ENCODE measurements around the gene MCF2L2.
"Not testable (repeated sequence)": the region's sequence is repeated elsewhere in the genome, so short reads cannot be mapped to it uniquely, and the experiment has no call there.

MCF2L2 gene

GRCh38 chr3:183182732-183183610 lies 245.4 kb downstream of the MCF2L2 start:
- no peak for TF ChIP-seq CTCF (conservative IDR thresholded peaks at IDR 0.05)

GRCh38 chr3:183182073-183182472 lies 246.3 kb downstream of the MCF2L2 start:
- H3K27ac ChIP-seq, result no peak overlapping the region

More at GRCh38 chr3:183182732-183183610, 245.4 kb downstream of the MCF2L2 start:
- no peak overlapping the region for H3K27ac ChIP-seq

GRCh38 chr3:183181606-183182005 lies 246.8 kb downstream of the MCF2L2 start:
- H3K27ac ChIP-seq, result no peak overlapping the region
- TF ChIP-seq CTCF (conservative IDR thresholded peaks at IDR 0.05), result no peak

More at GRCh38 chr3:183182073-183182472, 246.3 kb downstream of the MCF2L2 start:
- TF ChIP-seq CTCF (conservative IDR thresholded peaks at IDR 0.05), result no peak

- H3K27ac ChIP-seq, result no peak overlapping the region
- TF ChIP-seq CTCF (conservative IDR thresholded peaks at IDR 0.05), result no peak
Measured at GRCh38 chr3:183180784-183181295, 247.6 kb downstream of the MCF2L2 start.

- no peak overlapping the region for H3K27ac ChIP-seq
- TF ChIP-seq CTCF (conservative IDR thresholded peaks at IDR 0.05), result no peak
Measured at GRCh38 chr3:183180110-183180783, 248.2 kb downstream of the MCF2L2 start.

- not testable (repeated sequence) for H3K27ac ChIP-seq
Measured at GRCh38 chr3:183179550-183179908, 248.9 kb downstream of the MCF2L2 start.

GRCh38 chr3:183178833-183179549 lies 249.4 kb downstream of the MCF2L2 start:
- no peak overlapping the region; the same call in 1 of the 2 replicates for H3K27ac ChIP-seq
- peak; percentile 37 for TF ChIP-seq CTCF (conservative IDR thresholded peaks at IDR 0.05)

Data from VCaP (cell line).